ENCODE results near the gene TPP2.

Gene TPP2

GRCh38 chr13:102704238-102705058, 107.7 kb downstream of the TPP2 start:
- Histone ChIP-seq H3K4me2 (ENCODE audit: low read length) (no peak overlapping the region), H3K4me1 (ENCODE audit: insufficient read depth, low read length, severe bottlenecking) (no peaks in the 10 kb centered on the region), H2AFZ (ENCODE audit: low read length) (no peak overlapping the region), H3K9ac (ENCODE audit: low read length) (no peak overlapping the region), H3F3A (ENCODE audit: insufficient read depth, low read length) (no peaks in the 10 kb centered on the region), H3K36me3 (ENCODE audit: insufficient read depth, low read length) (no peaks in the 10 kb centered on the region), H3K4me3 (ENCODE audit: low read depth, low read length, poor library complexity, severe bottlenecking) (no peak overlapping the region), H3K27ac (ENCODE audit: low read depth, low read length, poor library complexity, severe bottlenecking) (no peak overlapping the region), H3K27me3 (ENCODE audit: insufficient read depth, low read length) (peaks cover 5% of the 10 kb centered on the region; the same call in 1 of the 2 replicates), H3K9me3 (ENCODE audit: low read length) (0 out of 2 replicates have a peak, but pooled peaks cover 4% of the 10 kb centered on the region), H3K79me2 (ENCODE audit: insufficient read depth, low read length) (no peaks in the 10 kb centered on the region), H4K20me1 (ENCODE audit: insufficient read depth, low read length) (no peaks in the 10 kb centered on the region), H3K9me2 (ENCODE audit: low read depth, low read length) (no peaks in the 10 kb centered on the region)
- TF ChIP-seq EZH2 (IDR thresholded peaks at IDR 0.05; ENCODE audit: borderline replicate concordance, low read length) = no peak
- TF ChIP-seq CTCF (IDR thresholded peaks at IDR 0.05; ENCODE audit: low read length) = no peak

GRCh38 chr13:102707467-102707866, 110.7 kb downstream of the TPP2 start:
- no peaks in the 10 kb centered on the region for H3K9me2 ChIP-seq (ENCODE audit: low read depth, low read length)
- H3K4me2 ChIP-seq (ENCODE audit: low read length) = no peak overlapping the region
- H3K9me3 ChIP-seq (ENCODE audit: low read length) = 0 out of 2 replicates have a peak, but pooled peaks cover 4% of the 10 kb centered on the region
- no peaks in the 10 kb centered on the region for H3K79me2 ChIP-seq (ENCODE audit: insufficient read depth, low read length)
- TF ChIP-seq CTCF (IDR thresholded peaks at IDR 0.05; ENCODE audit: low read length) (no peak), EZH2 (IDR thresholded peaks at IDR 0.05; ENCODE audit: borderline replicate concordance, low read length) (no peak)
- no peaks in the 10 kb centered on the region for H4K20me1 ChIP-seq (ENCODE audit: insufficient read depth, low read length)
- no peaks in the 10 kb centered on the region for H3K36me3 ChIP-seq (ENCODE audit: insufficient read depth, low read length)
- H3K9ac ChIP-seq (ENCODE audit: low read length) = no peak overlapping the region
- no peak overlapping the region for H3K27ac ChIP-seq (ENCODE audit: low read depth, low read length, poor library complexity, severe bottlenecking)
- no peak overlapping the region for H2AFZ ChIP-seq (ENCODE audit: low read length)
- H3K4me1 ChIP-seq (ENCODE audit: insufficient read depth, low read length, severe bottlenecking) = no peaks in the 10 kb centered on the region
- H3F3A ChIP-seq (ENCODE audit: insufficient read depth, low read length) = no peaks in the 10 kb centered on the region
- no peak overlapping the region for H3K4me3 ChIP-seq (ENCODE audit: low read depth, low read length, poor library complexity, severe bottlenecking)
- H3K27me3 ChIP-seq (ENCODE audit: insufficient read depth, low read length) = peaks cover 5% of the 10 kb centered on the region; the same call in 1 of the 2 replicates

- Histone ChIP-seq H3K4me2 (ENCODE audit: low read length) (no peak overlapping the region), H3K4me3 (ENCODE audit: low read depth, low read length, poor library complexity, severe bottlenecking) (no peak overlapping the region), H3K27me3 (ENCODE audit: insufficient read depth, low read length) (peaks cover 5% of the 10 kb centered on the region; the same call in 1 of the 2 replicates), H3F3A (ENCODE audit: insufficient read depth, low read length) (no peaks in the 10 kb centered on the region), H3K9ac (ENCODE audit: low read length) (no peak overlapping the region), H3K36me3 (ENCODE audit: insufficient read depth, low read length) (no peaks in the 10 kb centered on the region), H3K79me2 (ENCODE audit: insufficient read depth, low read length) (no peaks in the 10 kb centered on the region), H3K4me1 (ENCODE audit: insufficient read depth, low read length, severe bottlenecking) (no peaks in the 10 kb centered on the region), H3K9me3 (ENCODE audit: low read length) (0 out of 2 replicates have a peak, but pooled peaks cover 4% of the 10 kb centered on the region), H4K20me1 (ENCODE audit: insufficient read depth, low read length) (no peaks in the 10 kb centered on the region), H3K27ac (ENCODE audit: low read depth, low read length, poor library complexity, severe bottlenecking) (no peak overlapping the region), H3K9me2 (ENCODE audit: low read depth, low read length) (no peaks in the 10 kb centered on the region), H2AFZ (ENCODE audit: low read length) (no peak overlapping the region)
- TF ChIP-seq EZH2 (IDR thresholded peaks at IDR 0.05; ENCODE audit: borderline replicate concordance, low read length) (no peak), CTCF (IDR thresholded peaks at IDR 0.05; ENCODE audit: low read length) (no peak)
Measured at GRCh38 chr13:102708211-102708610, 111.4 kb downstream of the TPP2 start.
